Tibial nerve (tissue), 4 donors: Measurements from ENCODE around the gene BLOC1S1. TPM values are rescaled to one million over a fixed set of nuclear protein-coding genes. Genes with fewer than 3 reads are reported as not detected.

Source experiments
- DNase-seq, 2 donors: peaks; one replicate each; pipeline ENCODE4 v3.0.0-alpha.2; 2019; ENCODE audit warnings: low spot score in 2 of 2
- H3K27ac ChIP-seq, 4 donors: fragments of 200-600 bp; sonication (generic) in 3 of 4; one replicate each; pipeline ENCODE4 v1.5.1; 2017 to 2019; ENCODE audit warnings: mild to moderate bottlenecking in 1 of 4
- H3K27me3 ChIP-seq, 2 donors: fragments of 200-600 bp; sonication (generic) in 1 of 2; one replicate each; pipeline versions ENCODE4 v1.5.1 to v1.6.0; 2017 to 2019
- H3K36me3 ChIP-seq, 3 donors: fragments of 200-600 bp; sonication (generic); one replicate each; pipeline ENCODE4 v1.5.1; 2018 to 2019
- H3K4me1 ChIP-seq, 4 donors: fragments of 200-600 bp; sonication (generic) in 3 of 4; one replicate each; pipeline ENCODE4 v1.5.1; 2017 to 2019
- H3K4me3 ChIP-seq, 4 donors: fragments of 200-600 bp; sonication (generic) in 3 of 4; one replicate each; pipeline ENCODE4 v1.5.1; 2017 to 2019; ENCODE audit warnings: mild to moderate bottlenecking in 1 of 4, moderate library complexity in 1 of 4
- H3K9me3 ChIP-seq, 4 donors: fragments of 200-600 bp; sonication (generic) in 3 of 4; one replicate each; pipeline ENCODE4 v1.5.1; 2017 to 2019
- CTCF ChIP-seq, 5 experiments: fragments of 200-600 bp in 3 of 5; fragments of 450-650 bp in 2 of 5; sonication (generic) in 3 of 5; IDR thresholded peaks; one replicate each; pipeline ENCODE4 v1.5.1; 2016 to 2019; ENCODE audit warnings: antibody characterized with exemption in 5 of 5, mild to moderate bottlenecking in 3 of 5, moderate library complexity in 2 of 5
- EP300 ChIP-seq, 2 donors: sonication (generic); formaldehyde crosslinking; IDR thresholded peaks; one replicate each; pipeline ENCODE4 v1.6.1; 2017; ENCODE audit warnings: antibody characterized with exemption in 2 of 2, mild to moderate bottlenecking in 1 of 2
- POLR2A ChIP-seq, 2 donors: fragments of 450-650 bp; IDR thresholded peaks; one replicate each; pipeline ENCODE4 v1.6.1; 2017; ENCODE audit warnings: antibody characterized with exemption in 2 of 2, mild to moderate bottlenecking in 2 of 2, moderate library complexity in 2 of 2
- WGBS, 2 donors: methylation state at CpG; one replicate each; pipeline ENCODE4 v1.1.5; 2018; 5-methylcytosine and 5-hydroxymethylcytosine counted together
- small RNA-seq: library from RNA; depleted of rRNA; stranded (forward); fragments of <200 nt; gene quantifications from one replicate; pipeline ENCODE3, GENCODE V24; 2016
- total RNA-seq, 4 donors: library from RNA; depleted of rRNA; stranded (reverse); fragments of >200 nt; gene quantifications; one replicate each; pipeline ENCODE4 v1.1.0, GENCODE V29; 2016

The BLOC1S1 gene
- total RNA-seq, 4 donors from 2014 or later: 212 to 322 (median 264) TPM

- 95% methylated on average over 6 of the region's 6 CpGs for WGBS, 2 donors
- DNase-seq: no peak
- H3K27ac ChIP-seq: no peak overlapping the region
- no peaks in the 10 kb centered on the region for H3K9me3 ChIP-seq
- H3K4me3 ChIP-seq: no peak overlapping the region
- no peaks in the 10 kb centered on the region for H3K27me3 ChIP-seq
- no peak for TF ChIP-seq EP300 (IDR thresholded peaks at IDR 0.05)
- TF ChIP-seq CTCF (IDR thresholded peaks at IDR 0.05): no peak
- TF ChIP-seq POLR2A (IDR thresholded peaks at IDR 0.05): no peak
- H3K36me3 ChIP-seq: peaks cover 0 to 79% (median 13%) of the 10 kb centered on the region in 3 donors
- no peaks in the 10 kb centered on the region for H3K4me1 ChIP-seq
Measured at GRCh38 chr12:55760663-55761062, 44.8 kb downstream of the BLOC1S1 start.

DNA sequence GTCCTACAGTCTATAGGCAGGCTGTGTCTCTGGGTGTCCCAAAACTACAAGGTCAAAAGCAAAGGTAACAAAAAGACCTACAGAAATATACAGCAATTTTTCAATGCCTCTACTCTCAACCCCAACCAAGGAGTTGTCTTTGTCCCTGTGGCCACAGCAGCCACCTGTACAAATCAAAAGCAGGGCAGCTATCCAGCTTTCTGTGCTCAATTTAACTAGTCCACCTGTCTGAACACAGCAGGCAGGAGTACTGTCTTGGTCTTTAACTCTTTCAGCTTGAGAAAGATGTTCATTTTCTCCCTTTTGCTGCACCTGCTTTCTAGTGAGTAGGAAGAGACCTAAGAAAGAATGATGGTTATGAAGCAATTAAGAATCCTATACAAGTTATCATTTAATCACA is 46.8 kb downstream of the BLOC1S1 start:
- Histone ChIP-seq H3K27ac (no peak overlapping the region), H3K27me3 (no peaks in the 10 kb centered on the region), H3K4me3 (no peak overlapping the region), H3K9me3 (no peaks in the 10 kb centered on the region), H3K4me1 (no peaks in the 10 kb centered on the region), H3K36me3 (peaks cover 0 to 75% (median 13%) of the 10 kb centered on the region in 3 donors)
- TF ChIP-seq POLR2A (IDR thresholded peaks at IDR 0.05) (no peak), CTCF (IDR thresholded peaks at IDR 0.05) (no peak), EP300 (IDR thresholded peaks at IDR 0.05) (no peak)
- DNase-seq: no peak

DNA sequence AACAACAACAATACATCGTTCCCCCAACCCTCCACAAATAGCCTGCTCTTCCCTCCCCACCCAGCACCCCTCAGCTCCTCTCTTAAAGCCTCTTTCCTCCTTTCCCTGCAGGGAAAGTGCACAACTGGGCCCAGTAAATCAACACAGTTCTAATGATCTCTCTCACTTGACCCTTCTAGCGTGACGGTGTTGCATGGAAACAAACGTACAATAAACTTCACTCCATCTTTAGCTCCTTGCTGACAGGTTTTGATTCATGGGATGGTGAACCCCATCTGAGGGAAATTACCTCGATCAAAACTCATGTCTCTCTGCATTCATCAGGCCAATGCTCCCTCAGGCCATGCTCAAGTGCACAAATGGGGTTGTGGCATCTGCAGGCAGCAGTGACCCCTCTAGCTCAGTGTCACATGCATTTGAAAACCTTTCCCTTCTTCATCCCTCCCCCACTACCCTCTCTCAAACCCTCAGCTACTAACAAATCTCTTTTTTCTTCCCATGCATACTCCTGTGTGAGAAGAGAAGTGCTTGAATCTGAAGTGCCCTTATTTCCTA is 50.0 kb downstream of the BLOC1S1 start:
- no peak for DNase-seq
- H3K36me3 ChIP-seq: peaks cover 0 to 62% (median 0%) of the 10 kb centered on the region in 3 donors
- no peak overlapping the region for H3K4me3 ChIP-seq
- H3K27me3 ChIP-seq: no peaks in the 10 kb centered on the region
- H3K4me1 ChIP-seq: no peaks in the 10 kb centered on the region
- WGBS, 2 donors: 56 to 59% methylated on average over 5 of the region's 5 CpGs
- TF ChIP-seq CTCF (IDR thresholded peaks at IDR 0.05) (no peak), EP300 (IDR thresholded peaks at IDR 0.05) (no peak), POLR2A (IDR thresholded peaks at IDR 0.05) (no peak)
- no peak overlapping the region for H3K27ac ChIP-seq
- H3K9me3 ChIP-seq: no peaks in the 10 kb centered on the region

DNA sequence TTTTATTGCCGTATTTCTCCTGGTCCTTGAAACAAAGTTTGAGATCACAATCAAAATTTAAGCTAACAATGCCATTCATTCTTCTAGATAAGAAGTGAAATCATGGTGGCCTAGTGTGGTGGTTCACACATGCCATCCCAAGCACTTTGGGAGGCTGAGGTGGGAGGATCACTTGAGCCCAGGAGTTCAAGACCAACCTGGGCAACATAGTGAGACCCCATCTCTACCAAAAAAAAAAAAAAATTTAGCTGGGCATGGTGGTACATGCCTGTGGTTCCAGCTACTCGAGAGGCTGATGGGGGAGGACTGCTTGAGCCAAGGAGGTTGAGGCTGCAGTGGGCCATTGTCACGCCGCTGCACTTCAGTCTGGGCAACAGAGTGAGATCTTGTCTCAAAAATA is 51.3 kb downstream of the BLOC1S1 start:
- DNase-seq: no peak
- Histone ChIP-seq H3K27ac (no peak overlapping the region), H3K4me3 (no peak overlapping the region), H3K9me3 (no peaks in the 10 kb centered on the region), H3K4me1 (no peaks in the 10 kb centered on the region), H3K36me3 (peaks cover 0 to 62% (median 0%) of the 10 kb centered on the region in 3 donors), H3K27me3 (no peaks in the 10 kb centered on the region)
- TF ChIP-seq EP300 (IDR thresholded peaks at IDR 0.05): no peak
- no peak for TF ChIP-seq CTCF (IDR thresholded peaks at IDR 0.05)
- no peak for TF ChIP-seq POLR2A (IDR thresholded peaks at IDR 0.05)
- 91 to 99% methylated on average over 4 of the region's 4 CpGs for WGBS, 2 donors

Small RNAs within 50 kb of the gene (small RNA-seq; reads per million reads assigned to genes)
- gene AC009779.1: not detected
- not detected for gene RF00017

Other genes with a start within 250 kb of the BLOC1S1 start
- gene OR6C70, start 245.9 kb upstream of the BLOC1S1 start, total RNA-seq: not detected
- not detected for gene OR6C68, start 223.7 kb upstream of the BLOC1S1 start, total RNA-seq
- gene OR6C4, start 166.4 kb upstream of the BLOC1S1 start, total RNA-seq: not detected
- not detected for gene OR2AP1, start 143.6 kb upstream of the BLOC1S1 start, total RNA-seq
- not detected for gene OR10P1, start 79.2 kb upstream of the BLOC1S1 start, total RNA-seq
- gene ITGA7, start 8.1 kb upstream of the BLOC1S1 start, total RNA-seq: 100 to 1,000 TPM; 118 to 192 (median 146) TPM
- gene RDH5, start 4.3 kb downstream of the BLOC1S1 start, total RNA-seq: 10 to 100 TPM; 28.0 to 54.6 (median 38.4) TPM
- 100 to 1,000 TPM; 478 to 624 (median 544) TPM for gene CD63, start 13.0 kb downstream of the BLOC1S1 start, total RNA-seq
- 1 to 10 TPM; 1.8 to 5.7 (median 4.0) TPM for gene GDF11, start 27.1 kb downstream of the BLOC1S1 start, total RNA-seq
- 10 to 100 TPM; 33.3 to 62.8 (median 52.8) TPM for gene SARNP, start 101.7 kb downstream of the BLOC1S1 start, total RNA-seq
- 10 to 100 TPM; 12.9 to 18.6 (median 14.5) TPM for gene ORMDL2, start 102.0 kb downstream of the BLOC1S1 start, total RNA-seq
- gene DNAJC14, start 113.5 kb downstream of the BLOC1S1 start, total RNA-seq: 10 to 100 TPM; 34.5 to 51.2 (median 40.9) TPM
- gene MMP19, start 126.9 kb downstream of the BLOC1S1 start, total RNA-seq: 10 to 100 TPM in 1 of 4 donors, 1 to 10 TPM in 3; 3.1 to 35.1 (median 5.6) TPM
- gene PYM1, start 211.8 kb downstream of the BLOC1S1 start, total RNA-seq: 10 to 100 TPM; 25.3 to 53.4 (median 39.9) TPM
- 100 to 1,000 TPM in 1 of 4 donors, 10 to 100 TPM in 3; 24.9 to 544 (median 34.3) TPM for gene DGKA, start 215.1 kb downstream of the BLOC1S1 start, total RNA-seq
- gene PMEL, start 250.0 kb downstream of the BLOC1S1 start, total RNA-seq: 1 to 10 TPM in 1 of 4 donors, under 1 TPM in 1, not detected in 2; 0.87 to 1.6 TPM